PC-9 (cell line): ENCODE measurements around the gene MICAL2. TPM values are rescaled to one million over a fixed set of nuclear protein-coding genes. Genes with fewer than 3 reads are reported as not detected.

Experiments used
- BruUV-seq: library from RNA; stranded (reverse); fragments of 400-500 nt; replicated peaks from 2 replicates; lab custom pipeline; 2021; lab: Mats Ljungman, UMichigan
- CTCF ChIA-PET: fragments of 300-600 bp; sonication (Branson Sonifier 250); formaldehyde crosslinking; loops from one replicate; lab custom pipeline; 2022; ENCODE audit warnings: antibody characterized with exemption; lab: Charles Lee
- POLR2A ChIA-PET: fragments of 300-600 bp; sonication (Branson Sonifier 250); formaldehyde crosslinking; loops from one replicate; lab custom pipeline; 2022; ENCODE audit warnings: antibody characterized with exemption; ENCODE audit not compliant: unreplicated experiment; lab: Charles Lee
- DNase-seq, 2 experiments: peaks; one replicate each; pipeline versions ENCODE4 v3.0.0 to v3.0.0-alpha.2; 2015 to 2022; ENCODE audit warnings: mixed read lengths in 1 of 2
- H2AFZ ChIP-seq: fragments of 200-600 bp; sonication (generic); 2 replicates; pipeline ENCODE4 v1.8.1; 2017; ENCODE audit warnings: antibody characterized with exemption
- H3F3A ChIP-seq: fragments of 200-600 bp; sonication (generic); 2 replicates; pipeline ENCODE4 v1.8.1; 2017; ENCODE audit warnings: antibody characterized with exemption, mild to moderate bottlenecking, low read depth; ENCODE audit not compliant: insufficient read depth
- H3K27ac ChIP-seq: fragments of 200-600 bp; sonication (generic); 2 replicates; pipeline ENCODE4 v1.6.1; 2016; ENCODE audit warnings: mixed run types
- H3K27me3 ChIP-seq: fragments of 200-600 bp; sonication (generic); 2 replicates; pipeline ENCODE4 v1.6.1; 2016; ENCODE audit warnings: low read depth, mixed run types; ENCODE audit not compliant: insufficient read depth
- H3K36me3 ChIP-seq: fragments of 200-600 bp; sonication (generic); 2 replicates; pipeline ENCODE4 v1.6.1; 2016; ENCODE audit warnings: low read depth, mixed run types
- H3K4me1 ChIP-seq: fragments of 200-600 bp; sonication (generic); replicated peaks from 2 replicates; pipeline ENCODE4 v1.6.1; 2016; ENCODE audit warnings: mixed run types; ENCODE audit not compliant: insufficient read depth
- H3K4me2 ChIP-seq: fragments of 200-600 bp; sonication (generic); 2 replicates; pipeline ENCODE4 v1.6.1; 2017; ENCODE audit warnings: mixed run types
- H3K4me3 ChIP-seq: fragments of 200-600 bp; sonication (generic); 2 replicates; pipeline ENCODE4 v1.6.1; 2016; ENCODE audit warnings: mixed run types
- H3K79me2 ChIP-seq: fragments of 200-600 bp; sonication (generic); 2 replicates; pipeline ENCODE4 v1.6.1; 2017; ENCODE audit warnings: low read depth, mixed run types
- H3K9me2 ChIP-seq: fragments of 200-600 bp; sonication (generic); 2 replicates; pipeline ENCODE4 v1.8.1; 2017; ENCODE audit warnings: mild to moderate bottlenecking; ENCODE audit not compliant: insufficient read depth
- H3K9me3 ChIP-seq: fragments of 200-600 bp; sonication (generic); 2 replicates; pipeline ENCODE4 v1.8.1; 2016; ENCODE audit warnings: low read depth; ENCODE audit not compliant: insufficient read depth
- H4K20me1 ChIP-seq: fragments of 200-600 bp; sonication (generic); 2 replicates; pipeline ENCODE4 v1.8.1; 2017; ENCODE audit not compliant: insufficient read depth
- EZH2 ChIP-seq: fragments of 200-600 bp; sonication (generic); IDR thresholded peaks from 2 replicates; pipeline ENCODE4 v1.8.0; 2017; ENCODE audit warnings: antibody characterized with exemption, low read depth
- intact Hi-C: fragments of 100-400 bp; cut with micrococcal nuclease; formaldehyde crosslinking; loops from one replicate; pipeline ENCODE4 v1.10.0; 2022; ENCODE audit not compliant: unreplicated experiment
- total RNA-seq: library from RNA; stranded (reverse); gene quantifications from 2 replicates; pipeline ENCODE4 v1.2.3, GENCODE V29; 2021
- TF ChIP-seq, protein P1 (sequence below): fragments of 200-600 bp; sonication (generic); conservative IDR thresholded peaks from 2 replicates; pipeline ENCODE4 v1.6.1; 2017; ENCODE audit warnings: mixed run types, antibody characterized with exemption, mild to moderate bottlenecking, moderate library complexity

Gene MICAL2
- total RNA-seq, 1 experiment from 2014 or later: 32.4 TPM

DNA sequence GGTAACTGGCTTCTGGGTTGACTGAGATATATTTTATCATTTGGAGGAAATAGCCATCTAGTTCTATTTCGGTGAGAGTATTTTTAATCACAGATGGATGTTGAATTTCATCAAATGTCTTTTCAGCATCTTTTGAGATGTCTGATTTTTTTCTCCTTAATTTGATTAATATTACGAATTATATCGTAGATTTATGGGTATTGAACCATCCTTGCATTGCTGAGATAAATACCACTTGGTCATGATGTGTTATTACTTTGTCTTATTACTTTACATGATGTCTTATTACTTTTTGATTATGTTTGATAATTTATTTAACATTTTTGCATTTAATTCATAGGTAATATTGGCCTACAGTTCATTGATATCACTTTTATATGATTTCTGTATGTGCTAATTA, 188.2 kb downstream of the MICAL2 start:
- no peaks in the 10 kb centered on the region for H4K20me1 ChIP-seq
- no peak for TF ChIP-seq EZH2
- TF ChIP-seq, protein P1, sequence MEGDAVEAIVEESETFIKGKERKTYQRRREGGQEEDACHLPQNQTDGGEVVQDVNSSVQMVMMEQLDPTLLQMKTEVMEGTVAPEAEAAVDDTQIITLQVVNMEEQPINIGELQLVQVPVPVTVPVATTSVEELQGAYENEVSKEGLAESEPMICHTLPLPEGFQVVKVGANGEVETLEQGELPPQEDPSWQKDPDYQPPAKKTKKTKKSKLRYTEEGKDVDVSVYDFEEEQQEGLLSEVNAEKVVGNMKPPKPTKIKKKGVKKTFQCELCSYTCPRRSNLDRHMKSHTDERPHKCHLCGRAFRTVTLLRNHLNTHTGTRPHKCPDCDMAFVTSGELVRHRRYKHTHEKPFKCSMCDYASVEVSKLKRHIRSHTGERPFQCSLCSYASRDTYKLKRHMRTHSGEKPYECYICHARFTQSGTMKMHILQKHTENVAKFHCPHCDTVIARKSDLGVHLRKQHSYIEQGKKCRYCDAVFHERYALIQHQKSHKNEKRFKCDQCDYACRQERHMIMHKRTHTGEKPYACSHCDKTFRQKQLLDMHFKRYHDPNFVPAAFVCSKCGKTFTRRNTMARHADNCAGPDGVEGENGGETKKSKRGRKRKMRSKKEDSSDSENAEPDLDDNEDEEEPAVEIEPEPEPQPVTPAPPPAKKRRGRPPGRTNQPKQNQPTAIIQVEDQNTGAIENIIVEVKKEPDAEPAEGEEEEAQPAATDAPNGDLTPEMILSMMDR: no peak
- H3K4me1 ChIP-seq: no peaks in the 10 kb centered on the region
- intact Hi-C loops: no loop called here
- no peak overlapping the region for H3K4me2 ChIP-seq
- H3K36me3 ChIP-seq: no peaks in the 10 kb centered on the region
- ChIA-PET CTCF (no interaction called here), POLR2A (no interaction called here)
- H3K9me2 ChIP-seq: no peaks in the 10 kb centered on the region
- H3F3A ChIP-seq: no peaks in the 10 kb centered on the region
- no TSS peak for BruUV-seq
- no peak overlapping the region for H2AFZ ChIP-seq
- H3K27ac ChIP-seq: no peak overlapping the region
- no peak overlapping the region for H3K4me3 ChIP-seq
- no peaks in the 10 kb centered on the region for H3K79me2 ChIP-seq
- no peaks in the 10 kb centered on the region for H3K27me3 ChIP-seq
- DNase-seq: no peak
- H3K9me3 ChIP-seq: no peaks in the 10 kb centered on the region

DNA sequence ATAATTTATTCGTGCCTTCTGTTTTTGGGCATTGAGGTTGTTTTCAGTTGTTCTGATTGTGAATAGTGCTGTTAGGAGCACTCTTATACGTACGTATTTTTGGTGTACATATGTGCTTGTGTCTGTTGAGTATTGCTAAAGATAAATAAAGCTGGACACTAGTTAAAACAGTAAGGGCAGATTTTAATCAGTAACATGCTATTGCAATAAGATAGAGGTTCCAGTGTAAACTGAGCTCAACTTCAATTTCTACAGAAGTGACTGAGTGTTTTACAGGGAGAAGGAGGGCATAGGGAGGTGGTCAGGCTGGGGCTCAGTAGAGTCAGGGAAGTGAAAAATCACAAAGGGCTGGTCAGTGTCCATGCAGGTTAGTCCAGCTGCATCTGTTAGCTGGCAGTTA, 191.0 kb downstream of the MICAL2 start:
- POLR2A ChIA-PET: no interaction called here
- no peaks in the 10 kb centered on the region for H3K36me3 ChIP-seq

DNA sequence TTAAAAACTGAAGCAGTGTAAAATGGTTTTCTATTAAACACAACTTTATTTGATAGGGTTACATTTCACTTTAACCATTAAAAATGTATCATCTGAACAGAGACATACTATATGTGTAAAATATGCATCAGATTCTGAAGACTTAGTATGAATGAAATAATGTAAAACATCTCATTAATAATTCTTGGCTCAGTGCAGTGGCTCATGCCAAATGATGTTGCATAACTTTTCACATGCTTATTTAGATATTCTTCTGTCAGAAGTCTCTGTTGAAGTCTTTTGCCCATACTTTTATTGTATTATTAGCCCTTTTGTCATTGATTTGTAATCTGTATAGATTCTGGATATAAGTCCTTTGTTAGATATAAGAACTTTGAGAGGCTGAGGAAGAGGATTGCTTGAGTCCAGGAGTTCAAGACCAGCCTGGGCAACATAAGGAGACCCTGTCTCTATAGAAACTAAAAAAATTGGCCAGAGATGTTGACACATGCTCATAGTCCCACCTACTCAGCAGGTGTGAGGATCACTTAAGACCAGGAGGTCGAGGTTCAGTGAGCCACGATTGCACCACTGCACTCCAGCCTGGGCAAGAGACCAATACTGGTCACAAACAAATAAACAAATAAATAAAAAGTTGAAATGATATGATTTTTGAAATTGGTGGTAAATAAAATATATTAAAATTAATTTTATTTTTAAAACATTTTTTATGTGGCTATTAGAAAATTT, 193.2 kb downstream of the MICAL2 start:
- ChIA-PET CTCF (no interaction called here), POLR2A (no interaction called here)
- no peak for DNase-seq
- no peak overlapping the region for H2AFZ ChIP-seq
- H3K27ac ChIP-seq: no peak overlapping the region
- H3K4me2 ChIP-seq: no peak overlapping the region
- H3K36me3 ChIP-seq: no peaks in the 10 kb centered on the region
- intact Hi-C loops: no loop called here
- no peak overlapping the region for H3K4me3 ChIP-seq
- H3K27me3 ChIP-seq: no peaks in the 10 kb centered on the region
- no TSS peak for BruUV-seq
- H3K9me2 ChIP-seq: no peaks in the 10 kb centered on the region
- no peaks in the 10 kb centered on the region for H3F3A ChIP-seq
- H3K4me1 ChIP-seq: no peaks in the 10 kb centered on the region
- H3K9me3 ChIP-seq: no peaks in the 10 kb centered on the region
- TF ChIP-seq EZH2: no peak
- TF ChIP-seq, protein P1: no peak
- H4K20me1 ChIP-seq: no peaks in the 10 kb centered on the region
- H3K79me2 ChIP-seq: no peaks in the 10 kb centered on the region

More for the DNA sequence above, 191.0 kb downstream of the MICAL2 start:
- no TSS peak for BruUV-seq
- DNase-seq: no peak
- Histone ChIP-seq H3K4me1 (no peaks in the 10 kb centered on the region), H3K4me3 (no peak overlapping the region), H3K27ac (no peak overlapping the region), H3K9me3 (no peaks in the 10 kb centered on the region), H4K20me1 (no peaks in the 10 kb centered on the region), H2AFZ (no peak overlapping the region), H3K27me3 (no peaks in the 10 kb centered on the region), H3K79me2 (no peaks in the 10 kb centered on the region), H3F3A (no peaks in the 10 kb centered on the region), H3K9me2 (no peaks in the 10 kb centered on the region), H3K4me2 (no peak overlapping the region)
- intact Hi-C loops: no loop called here
- TF ChIP-seq, protein P1: no peak
- no peak for TF ChIP-seq EZH2
- CTCF ChIA-PET: no interaction called here
